Cardiac fibroblast (primary cell): ENCODE measurements around the gene SESTD1.
A peak's percentile ranks its signal among the peaks of the same experiment; 100 is the strongest.

Experiments used
- DNase-seq, 2 donors: peaks; one replicate each; pipeline versions ENCODE4 v3.0.0 to v3.0.0-alpha.2; 2010; ENCODE audit warnings: low read depth in 2 of 2
- H3K4me3 ChIP-seq, 2 donors: replicated peaks in 1 of 2; 1 replicate in 1 of 2; 2 replicates in 1 of 2; pipeline ENCODE4 v1.5.1; 2011; ENCODE audit warnings: low read depth in 2 of 2, low read length in 2 of 2, mild to moderate bottlenecking in 2 of 2, moderate library complexity in 1 of 2
- TF ChIP-seq, protein P1 (sequence below): IDR thresholded peaks from one replicate; pipeline ENCODE4 v1.5.1; 2011; ENCODE audit warnings: low read depth, mild to moderate bottlenecking, low read length, inconsistent platforms

The SESTD1 gene

DNA sequence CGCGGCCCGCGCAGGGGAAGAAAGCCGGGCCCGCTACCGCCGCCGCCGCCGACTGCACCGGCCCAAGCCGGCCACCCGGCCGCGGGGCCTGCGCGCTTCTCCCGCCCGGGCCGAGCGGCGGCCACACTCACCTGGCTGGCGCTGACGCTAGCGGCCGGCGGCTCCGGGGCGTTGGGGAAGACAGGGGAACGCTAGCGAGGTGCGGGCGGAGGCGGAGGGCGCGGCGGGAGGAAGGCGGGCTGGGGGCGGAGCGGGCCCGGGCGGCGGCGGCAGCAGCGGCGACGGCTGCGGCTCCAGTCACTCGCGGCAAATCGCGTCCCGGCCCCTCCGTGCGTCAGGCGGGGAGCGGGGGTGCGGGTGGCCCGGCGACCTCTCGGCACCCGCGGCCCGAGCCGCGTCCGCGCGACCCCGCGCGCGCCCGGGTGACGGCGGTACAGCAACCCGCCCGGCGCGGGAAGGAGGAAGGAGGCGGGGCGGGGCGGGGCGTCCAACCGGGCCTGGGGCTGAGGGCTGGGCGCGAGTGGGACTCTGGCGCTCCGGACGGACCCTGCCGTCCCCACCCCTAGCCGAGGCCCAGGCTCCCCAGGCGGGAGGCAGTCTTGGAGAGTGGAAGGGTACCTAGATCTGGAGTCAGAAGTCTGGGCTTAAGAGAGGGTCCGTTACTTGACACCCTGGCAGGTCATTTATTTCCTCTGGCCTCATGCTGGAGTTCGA, at the start of gene SESTD1:
Gene SESTD1 (minus strand): TSS at position 465 of the 714 bp plus-strand sequence. CDS start 72,991 bp downstream, outside the sequence.
- TF ChIP-seq, protein P1, sequence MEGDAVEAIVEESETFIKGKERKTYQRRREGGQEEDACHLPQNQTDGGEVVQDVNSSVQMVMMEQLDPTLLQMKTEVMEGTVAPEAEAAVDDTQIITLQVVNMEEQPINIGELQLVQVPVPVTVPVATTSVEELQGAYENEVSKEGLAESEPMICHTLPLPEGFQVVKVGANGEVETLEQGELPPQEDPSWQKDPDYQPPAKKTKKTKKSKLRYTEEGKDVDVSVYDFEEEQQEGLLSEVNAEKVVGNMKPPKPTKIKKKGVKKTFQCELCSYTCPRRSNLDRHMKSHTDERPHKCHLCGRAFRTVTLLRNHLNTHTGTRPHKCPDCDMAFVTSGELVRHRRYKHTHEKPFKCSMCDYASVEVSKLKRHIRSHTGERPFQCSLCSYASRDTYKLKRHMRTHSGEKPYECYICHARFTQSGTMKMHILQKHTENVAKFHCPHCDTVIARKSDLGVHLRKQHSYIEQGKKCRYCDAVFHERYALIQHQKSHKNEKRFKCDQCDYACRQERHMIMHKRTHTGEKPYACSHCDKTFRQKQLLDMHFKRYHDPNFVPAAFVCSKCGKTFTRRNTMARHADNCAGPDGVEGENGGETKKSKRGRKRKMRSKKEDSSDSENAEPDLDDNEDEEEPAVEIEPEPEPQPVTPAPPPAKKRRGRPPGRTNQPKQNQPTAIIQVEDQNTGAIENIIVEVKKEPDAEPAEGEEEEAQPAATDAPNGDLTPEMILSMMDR = no peak
- peak within 1 kb of the TSS; percentile 78 to 81 for H3K4me3 ChIP-seq
- DNase-seq = peak in 1 of 2 donors; percentile 64

DNA sequence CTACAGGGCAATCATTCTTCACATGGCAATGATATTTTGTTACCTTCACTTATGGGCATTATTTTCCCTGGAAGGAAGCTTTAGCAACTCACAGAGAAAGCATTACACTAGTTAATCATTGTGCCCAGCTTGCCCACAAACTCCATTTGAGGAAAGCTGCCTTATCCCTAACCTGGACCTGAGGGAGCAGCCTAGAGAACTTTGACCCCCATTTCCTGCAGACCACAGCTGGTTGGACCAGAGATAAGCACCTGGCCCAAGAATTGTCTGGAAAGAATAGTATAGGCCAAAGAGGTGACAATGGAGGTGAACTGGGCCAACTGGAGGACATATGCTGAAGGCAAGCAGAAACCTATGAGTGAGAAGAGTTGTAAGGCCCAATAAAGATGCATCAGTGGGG, 48.4 kb upstream of the SESTD1 start:
- TF ChIP-seq, protein P1 = no peak
- no peak for DNase-seq
- H3K4me3 ChIP-seq = no peak overlapping the region

DNA sequence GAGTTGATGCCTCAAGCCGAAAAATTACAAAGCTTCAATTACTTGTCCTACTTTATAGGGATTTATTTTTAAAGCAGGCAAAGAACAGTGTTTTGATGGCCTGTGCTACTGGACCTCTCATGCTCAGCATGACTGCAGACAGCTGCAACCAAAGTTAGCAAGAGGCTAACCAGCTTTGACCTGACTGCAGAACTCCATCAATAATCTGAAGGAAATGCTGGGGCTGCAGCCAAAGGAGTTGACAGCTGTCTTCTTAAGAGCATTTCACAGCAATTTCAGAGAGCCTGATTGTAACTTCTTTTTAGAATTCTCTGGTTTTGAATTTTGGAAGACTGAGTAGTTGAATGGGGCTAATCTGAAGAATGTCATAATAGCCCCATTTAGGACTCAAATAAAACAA, 46.5 kb upstream of the SESTD1 start:
- H3K4me3 ChIP-seq = no peak overlapping the region

GRCh38 chr2:179307616-179308371, 43.2 kb upstream of the SESTD1 start:
- TF ChIP-seq, protein P1 = no peak
- no peak for DNase-seq

More for the DNA sequence above, 46.5 kb upstream of the SESTD1 start:
- DNase-seq = no peak
- TF ChIP-seq, protein P1 = no peak

GRCh38 chr2:179305125-179305524, 40.5 kb upstream of the SESTD1 start:
- H3K4me3 ChIP-seq = no peak overlapping the region
- DNase-seq = no peak
- TF ChIP-seq, protein P1 = no peak

More at GRCh38 chr2:179307616-179308371, 43.2 kb upstream of the SESTD1 start:
- no peak overlapping the region for H3K4me3 ChIP-seq

- no peak for DNase-seq
- TF ChIP-seq, protein P1 = no peak
- H3K4me3 ChIP-seq = no peak overlapping the region
Measured at GRCh38 chr2:179304424-179304823, 39.8 kb upstream of the SESTD1 start.
